ENCODE results near the gene DAPK2.

The DAPK2 gene

DNA sequence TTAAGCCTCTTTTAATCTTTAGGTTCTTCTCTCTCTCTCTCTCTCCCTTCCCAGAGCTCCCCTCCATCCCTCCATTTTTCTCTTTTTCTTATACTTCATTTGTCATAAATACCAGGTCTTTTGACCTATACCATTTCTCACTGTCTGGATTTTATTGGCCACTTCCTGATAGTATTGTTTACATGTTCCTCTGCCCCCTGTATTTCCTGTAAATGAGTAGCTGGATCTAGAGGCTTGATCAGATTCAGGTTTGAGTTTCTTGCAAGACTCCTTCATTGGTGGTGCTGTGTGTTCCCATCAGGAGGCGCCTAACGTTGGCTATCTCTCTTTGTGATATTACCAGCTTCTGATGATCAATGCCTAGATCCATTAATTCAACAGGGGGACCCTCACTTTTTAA lies 42.2 kb downstream of the DAPK2 start:
- no peak for DNase-seq (ENCODE audit: low spot score)
- no peak overlapping the region for H3K27ac ChIP-seq
- TF ChIP-seq, protein P1, sequence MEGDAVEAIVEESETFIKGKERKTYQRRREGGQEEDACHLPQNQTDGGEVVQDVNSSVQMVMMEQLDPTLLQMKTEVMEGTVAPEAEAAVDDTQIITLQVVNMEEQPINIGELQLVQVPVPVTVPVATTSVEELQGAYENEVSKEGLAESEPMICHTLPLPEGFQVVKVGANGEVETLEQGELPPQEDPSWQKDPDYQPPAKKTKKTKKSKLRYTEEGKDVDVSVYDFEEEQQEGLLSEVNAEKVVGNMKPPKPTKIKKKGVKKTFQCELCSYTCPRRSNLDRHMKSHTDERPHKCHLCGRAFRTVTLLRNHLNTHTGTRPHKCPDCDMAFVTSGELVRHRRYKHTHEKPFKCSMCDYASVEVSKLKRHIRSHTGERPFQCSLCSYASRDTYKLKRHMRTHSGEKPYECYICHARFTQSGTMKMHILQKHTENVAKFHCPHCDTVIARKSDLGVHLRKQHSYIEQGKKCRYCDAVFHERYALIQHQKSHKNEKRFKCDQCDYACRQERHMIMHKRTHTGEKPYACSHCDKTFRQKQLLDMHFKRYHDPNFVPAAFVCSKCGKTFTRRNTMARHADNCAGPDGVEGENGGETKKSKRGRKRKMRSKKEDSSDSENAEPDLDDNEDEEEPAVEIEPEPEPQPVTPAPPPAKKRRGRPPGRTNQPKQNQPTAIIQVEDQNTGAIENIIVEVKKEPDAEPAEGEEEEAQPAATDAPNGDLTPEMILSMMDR (IDR thresholded peaks at IDR 0.05), result no peak
- no peak overlapping the region for H3K4me3 ChIP-seq

DNA sequence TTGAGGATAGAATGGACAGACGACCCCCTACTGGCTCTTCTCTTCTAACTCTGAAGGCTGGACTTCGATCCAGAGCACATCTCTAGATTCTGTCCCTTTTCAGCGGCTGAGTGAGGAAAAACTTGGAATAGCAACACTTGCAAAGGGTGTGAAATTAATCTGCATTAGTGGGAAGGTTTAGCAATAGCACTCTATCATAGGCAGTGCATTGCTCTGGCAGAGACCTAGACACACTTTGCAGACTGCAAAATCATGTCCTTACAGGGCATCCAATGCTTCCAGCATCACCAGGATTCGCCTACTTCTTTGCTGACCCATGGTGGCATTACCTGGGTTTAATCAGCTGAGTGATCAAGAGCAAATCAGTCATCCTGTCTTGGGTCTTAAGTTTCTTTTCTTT lies 43.1 kb downstream of the DAPK2 start:
- TF ChIP-seq, protein P1 (IDR thresholded peaks at IDR 0.05), result no peak
- no peak for DNase-seq (ENCODE audit: low spot score)
- H3K4me3 ChIP-seq, result no peak overlapping the region
- H3K27ac ChIP-seq, result no peak overlapping the region

GRCh38 chr15:64001148-64001547 lies 45.1 kb downstream of the DAPK2 start:
- TF ChIP-seq, protein P1 (IDR thresholded peaks at IDR 0.05), result no peak
- H3K4me3 ChIP-seq, result no peak overlapping the region
- DNase-seq (ENCODE audit: low spot score), result no peak
- H3K27ac ChIP-seq, result no peak overlapping the region

DNA sequence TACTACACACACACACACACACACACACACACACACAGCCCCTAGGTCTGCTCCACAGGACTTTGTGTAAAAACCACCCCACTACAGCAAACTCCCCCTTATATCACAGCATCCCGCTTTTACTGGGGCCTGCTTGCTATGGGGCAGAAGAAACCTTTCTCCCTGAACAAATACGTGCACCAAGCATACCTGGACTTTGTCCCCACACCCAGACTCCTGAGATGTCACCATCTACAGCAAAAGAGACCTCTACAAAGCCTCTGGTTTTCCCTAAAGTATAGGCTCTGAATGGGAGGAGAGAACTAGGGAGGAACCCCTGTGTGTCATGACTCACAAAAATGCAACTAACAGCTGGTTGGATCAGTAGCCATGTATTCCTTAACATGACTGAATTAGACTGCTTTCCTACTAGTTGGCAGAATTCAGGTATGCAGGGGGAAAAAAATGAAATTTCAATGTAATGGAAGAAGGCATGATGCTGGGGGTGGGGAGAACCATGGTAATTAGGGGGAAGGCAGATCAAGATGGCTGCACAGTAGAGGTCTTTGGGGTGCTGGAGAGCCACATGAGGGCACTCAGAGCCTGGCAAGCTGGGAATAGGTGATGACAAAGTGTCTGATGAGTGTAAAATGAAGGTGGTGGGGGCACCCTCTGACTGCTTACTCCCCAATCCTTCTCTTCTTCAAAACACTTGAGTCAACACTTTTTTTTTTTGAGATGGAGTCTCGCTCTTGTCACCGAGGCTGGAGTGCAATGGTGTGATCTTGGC lies 45.9 kb downstream of the DAPK2 start:
- H3K4me3 ChIP-seq, result no peak overlapping the region
- DNase-seq (ENCODE audit: low spot score), result no peak
- TF ChIP-seq, protein P1 (IDR thresholded peaks at IDR 0.05), result no peak
- H3K27ac ChIP-seq, result no peak overlapping the region

DNA sequence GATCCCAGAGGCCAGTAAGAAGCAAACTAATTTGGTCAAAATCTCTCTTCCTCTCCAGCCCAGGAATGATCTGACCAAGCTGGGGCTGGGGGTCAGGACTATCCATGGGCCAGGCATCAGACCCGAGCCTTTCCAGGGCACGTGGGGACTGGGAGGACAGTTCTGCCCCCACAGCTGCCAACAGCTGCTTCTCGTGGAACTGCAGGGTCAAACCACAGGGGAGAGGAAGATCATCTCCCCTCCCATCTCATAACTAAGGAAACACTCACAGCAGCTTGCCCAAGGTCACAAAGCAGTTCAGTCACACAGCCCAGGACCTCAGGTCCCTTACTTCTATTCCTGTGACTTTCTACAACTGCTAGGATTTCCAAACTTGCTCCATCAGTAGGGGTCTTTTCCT lies 47.1 kb downstream of the DAPK2 start:
- Histone ChIP-seq H3K4me3 (no peak overlapping the region), H3K27ac (no peak overlapping the region)
- no peak for DNase-seq (ENCODE audit: low spot score)
- TF ChIP-seq, protein P1 (IDR thresholded peaks at IDR 0.05), result no peak

GRCh38 chr15:63998489-63998888 lies 47.8 kb downstream of the DAPK2 start:
- no peak for DNase-seq (ENCODE audit: low spot score)
- H3K4me3 ChIP-seq, result no peak overlapping the region

More at GRCh38 chr15:63998489-63998888, 47.8 kb downstream of the DAPK2 start:
- no peak overlapping the region for H3K27ac ChIP-seq
- TF ChIP-seq, protein P1 (IDR thresholded peaks at IDR 0.05), result no peak

All from coronary artery (tissue), 2 donors.